LNCAP (cell line): ENCODE results near the gene CAPRIN2.

Source experiments
- TF ChIP-seq, protein P1 (sequence below): fragments of 450-650 bp; IDR thresholded peaks from 2 replicates; pipeline ENCODE4 v1.5.1; 2017; ENCODE audit warnings: mild to moderate bottlenecking

The CAPRIN2 gene, protein sequence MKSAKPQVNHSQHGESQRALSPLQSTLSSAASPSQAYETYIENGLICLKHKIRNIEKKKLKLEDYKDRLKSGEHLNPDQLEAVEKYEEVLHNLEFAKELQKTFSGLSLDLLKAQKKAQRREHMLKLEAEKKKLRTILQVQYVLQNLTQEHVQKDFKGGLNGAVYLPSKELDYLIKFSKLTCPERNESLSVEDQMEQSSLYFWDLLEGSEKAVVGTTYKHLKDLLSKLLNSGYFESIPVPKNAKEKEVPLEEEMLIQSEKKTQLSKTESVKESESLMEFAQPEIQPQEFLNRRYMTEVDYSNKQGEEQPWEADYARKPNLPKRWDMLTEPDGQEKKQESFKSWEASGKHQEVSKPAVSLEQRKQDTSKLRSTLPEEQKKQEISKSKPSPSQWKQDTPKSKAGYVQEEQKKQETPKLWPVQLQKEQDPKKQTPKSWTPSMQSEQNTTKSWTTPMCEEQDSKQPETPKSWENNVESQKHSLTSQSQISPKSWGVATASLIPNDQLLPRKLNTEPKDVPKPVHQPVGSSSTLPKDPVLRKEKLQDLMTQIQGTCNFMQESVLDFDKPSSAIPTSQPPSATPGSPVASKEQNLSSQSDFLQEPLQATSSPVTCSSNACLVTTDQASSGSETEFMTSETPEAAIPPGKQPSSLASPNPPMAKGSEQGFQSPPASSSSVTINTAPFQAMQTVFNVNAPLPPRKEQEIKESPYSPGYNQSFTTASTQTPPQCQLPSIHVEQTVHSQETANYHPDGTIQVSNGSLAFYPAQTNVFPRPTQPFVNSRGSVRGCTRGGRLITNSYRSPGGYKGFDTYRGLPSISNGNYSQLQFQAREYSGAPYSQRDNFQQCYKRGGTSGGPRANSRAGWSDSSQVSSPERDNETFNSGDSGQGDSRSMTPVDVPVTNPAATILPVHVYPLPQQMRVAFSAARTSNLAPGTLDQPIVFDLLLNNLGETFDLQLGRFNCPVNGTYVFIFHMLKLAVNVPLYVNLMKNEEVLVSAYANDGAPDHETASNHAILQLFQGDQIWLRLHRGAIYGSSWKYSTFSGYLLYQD

DNA sequence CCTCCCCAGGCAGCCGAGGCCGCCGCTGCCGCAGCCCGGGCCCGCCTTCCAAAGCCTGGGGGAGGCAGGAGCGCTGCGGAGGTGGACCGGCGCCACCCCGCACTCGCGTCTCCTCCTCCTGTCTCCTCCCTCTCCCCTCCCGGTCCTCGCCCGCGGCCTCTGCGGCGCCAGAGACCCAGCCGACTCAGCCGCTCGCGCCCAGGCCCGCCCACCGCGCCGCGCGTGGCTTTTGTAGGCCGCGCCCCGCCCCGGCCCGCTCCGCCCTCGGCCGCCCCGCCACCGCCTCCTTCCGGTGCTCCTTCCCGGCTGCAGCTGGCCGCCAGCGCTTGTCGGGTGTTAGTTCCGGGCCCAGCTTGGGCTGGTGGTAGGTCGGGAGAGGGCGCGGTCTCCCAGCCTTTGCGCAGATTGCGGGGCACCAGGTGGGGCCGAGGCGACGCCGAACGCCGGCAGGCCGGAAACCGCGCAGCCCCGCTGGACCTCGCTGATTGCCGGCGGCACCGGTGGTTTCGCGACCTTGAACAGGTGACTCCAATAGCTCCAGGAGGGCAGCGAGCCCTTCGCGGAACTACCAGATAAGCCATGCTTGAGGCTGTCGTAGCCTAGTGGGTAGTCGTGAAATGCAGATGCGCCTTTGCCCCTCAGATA is at the start of gene CAPRIN2:
Gene CAPRIN2, minus strand, starts transcription at position 202 of the 645 bp plus-strand sequence. CDS start 1,431 bp downstream, outside the sequence.
- TF ChIP-seq, protein P1, sequence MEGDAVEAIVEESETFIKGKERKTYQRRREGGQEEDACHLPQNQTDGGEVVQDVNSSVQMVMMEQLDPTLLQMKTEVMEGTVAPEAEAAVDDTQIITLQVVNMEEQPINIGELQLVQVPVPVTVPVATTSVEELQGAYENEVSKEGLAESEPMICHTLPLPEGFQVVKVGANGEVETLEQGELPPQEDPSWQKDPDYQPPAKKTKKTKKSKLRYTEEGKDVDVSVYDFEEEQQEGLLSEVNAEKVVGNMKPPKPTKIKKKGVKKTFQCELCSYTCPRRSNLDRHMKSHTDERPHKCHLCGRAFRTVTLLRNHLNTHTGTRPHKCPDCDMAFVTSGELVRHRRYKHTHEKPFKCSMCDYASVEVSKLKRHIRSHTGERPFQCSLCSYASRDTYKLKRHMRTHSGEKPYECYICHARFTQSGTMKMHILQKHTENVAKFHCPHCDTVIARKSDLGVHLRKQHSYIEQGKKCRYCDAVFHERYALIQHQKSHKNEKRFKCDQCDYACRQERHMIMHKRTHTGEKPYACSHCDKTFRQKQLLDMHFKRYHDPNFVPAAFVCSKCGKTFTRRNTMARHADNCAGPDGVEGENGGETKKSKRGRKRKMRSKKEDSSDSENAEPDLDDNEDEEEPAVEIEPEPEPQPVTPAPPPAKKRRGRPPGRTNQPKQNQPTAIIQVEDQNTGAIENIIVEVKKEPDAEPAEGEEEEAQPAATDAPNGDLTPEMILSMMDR, result peak; percentile 42; the same call in 1 of the 2 replicates

DNA sequence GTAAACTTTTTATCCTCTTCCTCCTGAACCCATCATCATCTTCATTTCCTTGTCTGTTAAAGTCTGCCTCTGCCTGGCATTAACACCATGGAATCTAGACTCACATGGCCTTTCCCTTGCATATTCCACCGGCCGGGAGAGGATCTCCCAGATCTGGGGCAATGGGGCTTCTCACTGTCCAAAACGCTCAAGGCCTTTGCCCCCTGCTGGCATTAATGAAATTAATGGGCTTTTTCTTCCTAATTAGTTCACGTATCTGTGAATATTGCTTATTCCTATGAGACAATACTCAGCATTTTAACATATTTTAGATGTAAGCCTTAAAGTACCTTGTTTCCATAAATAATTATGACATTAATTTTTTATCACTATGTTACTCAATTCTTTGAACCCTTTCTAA is 42.9 kb upstream of the CAPRIN2 start:
- TF ChIP-seq, protein P1, result no peak

DNA sequence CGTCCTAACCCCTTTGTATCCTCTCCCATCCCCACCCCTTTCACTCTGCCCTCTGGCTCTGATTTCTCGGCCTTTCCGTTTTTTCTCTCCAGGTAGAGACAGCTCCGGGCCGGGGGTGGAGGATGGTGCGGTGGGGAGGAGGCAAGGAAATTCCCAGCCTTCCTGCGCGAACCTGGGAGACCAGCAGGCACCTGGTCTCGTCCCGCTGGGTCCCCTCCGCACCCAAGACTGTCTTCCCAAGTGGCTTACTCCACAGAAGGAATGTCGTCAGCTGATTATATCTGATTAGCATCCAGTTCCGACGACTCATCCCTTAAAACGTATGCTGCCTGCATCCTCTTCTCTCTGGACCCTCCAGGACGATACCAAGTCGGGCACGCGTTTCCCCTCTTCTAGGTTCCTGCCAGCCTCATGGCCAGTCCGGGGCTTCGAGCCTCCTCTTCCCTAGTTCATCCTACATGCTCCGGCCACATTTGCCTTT is 42.2 kb upstream of the CAPRIN2 start:
- TF ChIP-seq, protein P1, result no peak

DNA sequence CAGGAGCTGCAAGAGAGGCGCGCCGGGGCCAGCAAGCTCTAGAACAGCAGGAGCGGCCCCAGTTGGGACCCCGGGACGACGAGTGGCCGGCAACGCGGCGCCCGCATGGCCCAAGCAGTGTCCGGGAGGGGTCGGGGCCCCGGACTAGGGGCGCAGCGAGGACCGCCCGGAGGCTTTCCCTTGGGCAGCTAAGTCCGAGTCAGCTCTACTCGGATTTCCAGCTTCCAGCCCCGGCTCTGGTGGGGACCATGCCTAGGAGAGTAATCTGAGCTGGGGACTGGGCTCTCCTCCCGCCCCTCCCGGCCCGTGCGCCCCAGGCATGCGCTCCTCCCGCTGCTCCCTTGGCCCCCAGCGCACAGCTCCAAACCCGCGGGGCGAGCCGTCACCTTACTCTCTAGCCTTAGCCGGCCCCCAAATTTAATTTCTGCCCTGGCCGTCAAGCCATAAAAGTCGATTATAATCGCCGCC is 41.6 kb upstream of the CAPRIN2 start:
- TF ChIP-seq, protein P1, result no peak

DNA sequence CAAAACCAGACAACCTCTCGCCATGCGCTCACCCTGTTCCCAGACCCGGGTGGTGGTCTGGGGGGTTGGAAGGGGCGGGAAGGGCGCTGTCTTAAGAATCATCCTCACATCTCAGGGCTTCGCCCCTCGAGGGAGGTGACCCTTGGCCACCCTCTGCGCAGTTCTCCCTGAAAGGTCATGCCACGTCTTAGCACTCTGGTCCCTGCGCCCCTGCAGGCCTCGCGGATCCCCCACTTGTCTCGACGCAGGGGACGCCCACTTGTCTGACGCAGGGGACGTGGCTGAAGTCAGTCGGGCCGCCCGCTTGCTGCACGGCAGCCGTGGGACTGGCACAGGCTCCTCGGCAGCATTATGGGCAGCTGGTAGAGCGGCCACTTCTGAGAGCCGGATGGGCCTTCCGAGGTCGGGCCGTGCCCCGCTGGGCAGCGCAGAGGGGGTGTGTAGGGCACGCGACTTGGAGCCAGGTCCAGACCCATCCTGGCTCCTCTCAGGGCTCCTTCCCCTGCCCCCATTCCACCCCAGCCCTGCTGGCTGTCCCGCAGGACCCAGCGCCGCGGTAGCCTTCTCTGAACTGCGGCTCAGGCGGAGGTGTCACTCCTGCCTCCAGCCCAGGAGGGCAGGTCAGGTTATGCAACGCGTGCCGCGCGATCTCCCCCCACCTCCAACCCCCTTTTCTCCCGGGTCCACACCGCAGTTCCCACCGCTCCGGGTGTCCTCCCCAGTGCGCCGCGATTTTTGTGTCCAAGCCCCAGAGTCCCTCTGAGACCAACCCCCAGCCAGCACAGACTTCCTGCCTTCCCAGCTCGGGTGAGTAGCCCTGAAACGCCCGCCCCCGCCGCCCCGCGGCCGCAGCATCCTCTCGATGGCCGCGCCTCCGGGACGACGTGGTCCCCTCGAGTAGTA is 40.9 kb upstream of the CAPRIN2 start:
- TF ChIP-seq, protein P1, result no peak

DNA sequence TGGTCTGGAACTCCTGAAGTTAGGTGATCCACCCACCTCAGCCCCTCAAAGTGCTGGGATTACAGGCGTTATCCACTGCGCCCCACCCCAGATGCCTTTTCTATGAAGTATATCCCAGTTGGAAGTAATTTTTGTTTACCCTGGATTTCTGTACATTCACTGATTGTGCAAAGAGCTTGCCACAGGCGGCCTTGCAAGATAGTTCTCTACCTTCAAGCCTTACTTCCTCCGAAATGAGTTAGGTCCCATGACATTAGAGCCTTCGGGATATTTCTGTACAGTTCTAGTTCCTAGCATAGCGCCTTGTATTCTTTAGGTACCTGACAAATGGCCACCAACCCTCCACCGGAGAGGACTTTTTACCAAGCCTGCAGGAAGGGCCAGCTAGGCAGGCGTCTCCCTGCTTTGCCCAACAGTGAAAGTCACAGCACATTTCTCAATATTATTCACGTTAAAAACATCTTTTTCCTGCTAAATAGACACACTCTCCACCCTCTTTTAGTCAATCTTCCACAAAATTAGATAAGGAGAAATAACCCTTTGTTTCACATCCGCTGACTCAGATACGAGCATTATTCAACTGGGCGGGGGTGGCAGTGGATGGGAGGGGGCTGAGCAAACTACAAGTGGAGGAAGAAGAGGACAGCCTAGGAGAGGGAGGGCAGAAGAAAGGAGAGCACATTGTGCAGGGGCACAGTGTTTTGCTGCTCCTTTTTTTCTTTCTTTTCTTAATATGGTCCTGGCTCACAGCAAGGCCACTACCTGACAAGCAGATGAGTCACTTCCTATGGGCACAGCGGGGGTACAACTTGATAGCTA is 40.0 kb upstream of the CAPRIN2 start:
- TF ChIP-seq, protein P1, result no peak
